ENCODE measurements around the gene KLHDC10. TPM values are rescaled to one million over a fixed set of nuclear protein-coding genes. Genes with fewer than 3 reads are reported as not detected.

KLHDC10 gene
- total and polyA plus RNA-seq, 2 donors (not counting 1 experiment from before 2014, with no cell fraction given): 7.1 to 25.7 TPM

- no peak overlapping the region for H3K4me3 ChIP-seq (ENCODE audit: control extremely low read depth in 1 of 5, extremely low read depth in 1 of 5, insufficient read depth in 1 of 5, low read depth in 2 of 5, low read length in 4 of 5)
- H3K9me3 ChIP-seq (ENCODE audit: control extremely low read depth in 1 of 3, control insufficient read depth in 2 of 3, insufficient read depth in 1 of 3, low read length in 2 of 3): peaks cover 0 to 22% (median 7%) of the 10 kb centered on the region in 3 donors
- H3K4me1 ChIP-seq (ENCODE audit: control insufficient read depth in 2 of 2, insufficient read depth in 2 of 2, low read length in 2 of 2): peaks cover 33 to 67% of the 10 kb centered on the region in 2 donors
- no peaks in the 10 kb centered on the region for H3K36me3 ChIP-seq (replicated peaks in 1 of 2; ENCODE audit: control extremely low read depth in 1 of 2, control insufficient read depth in 1 of 2, extremely low read depth in 1 of 2, insufficient read depth in 2 of 2, low read length in 1 of 2)
- peaks cover 2% of the 10 kb centered on the region for H3K79me2 ChIP-seq (ENCODE audit: control insufficient read depth, insufficient read depth, low read length)
- H3K27me3 Mint-ChIP-seq: no peaks in the 10 kb centered on the region
- intact Hi-C loops (cut with micrococcal nuclease): no loop called here
- no peak for ATAC-seq (ENCODE audit: low read depth)
- H3K27ac ChIP-seq (ENCODE audit: low read length in 2 of 2): peak overlapping the region in 1 of 2 donors; percentile 3
- no peak overlapping the region for H3K27ac Mint-ChIP-seq
- H3K4me2 ChIP-seq (replicated peaks; ENCODE audit: low read depth, low read length, poor library complexity, severe bottlenecking): no peak overlapping the region
- 94% methylated on average over 2 of the region's 9 CpGs for WGBS (ENCODE audit: insufficient coverage)
- H3K27me3 ChIP-seq (replicated peaks in 1 of 4; ENCODE audit: control extremely low read depth in 1 of 4, control insufficient read depth in 3 of 4, insufficient read depth in 4 of 4, low read length in 3 of 4): no peaks in the 10 kb centered on the region
- TF ChIP-seq, protein P1, sequence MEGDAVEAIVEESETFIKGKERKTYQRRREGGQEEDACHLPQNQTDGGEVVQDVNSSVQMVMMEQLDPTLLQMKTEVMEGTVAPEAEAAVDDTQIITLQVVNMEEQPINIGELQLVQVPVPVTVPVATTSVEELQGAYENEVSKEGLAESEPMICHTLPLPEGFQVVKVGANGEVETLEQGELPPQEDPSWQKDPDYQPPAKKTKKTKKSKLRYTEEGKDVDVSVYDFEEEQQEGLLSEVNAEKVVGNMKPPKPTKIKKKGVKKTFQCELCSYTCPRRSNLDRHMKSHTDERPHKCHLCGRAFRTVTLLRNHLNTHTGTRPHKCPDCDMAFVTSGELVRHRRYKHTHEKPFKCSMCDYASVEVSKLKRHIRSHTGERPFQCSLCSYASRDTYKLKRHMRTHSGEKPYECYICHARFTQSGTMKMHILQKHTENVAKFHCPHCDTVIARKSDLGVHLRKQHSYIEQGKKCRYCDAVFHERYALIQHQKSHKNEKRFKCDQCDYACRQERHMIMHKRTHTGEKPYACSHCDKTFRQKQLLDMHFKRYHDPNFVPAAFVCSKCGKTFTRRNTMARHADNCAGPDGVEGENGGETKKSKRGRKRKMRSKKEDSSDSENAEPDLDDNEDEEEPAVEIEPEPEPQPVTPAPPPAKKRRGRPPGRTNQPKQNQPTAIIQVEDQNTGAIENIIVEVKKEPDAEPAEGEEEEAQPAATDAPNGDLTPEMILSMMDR (IDR thresholded peaks at IDR 0.05): no peak
- no peak for TF ChIP-seq EZH2 (IDR thresholded peaks at IDR 0.05; ENCODE audit: borderline replicate concordance, insufficient read depth, low read depth, low read length, poor library complexity, severe bottlenecking)
- H4K20me1 ChIP-seq (ENCODE audit: control insufficient read depth, insufficient read depth, low read length, poor library complexity, severe bottlenecking): no peaks in the 10 kb centered on the region
- H3K4me3 Mint-ChIP-seq: no peak overlapping the region
- ChIA-PET CTCF (interaction anchor here (0.7 kb wide), 1 partner anchor 40 kb away, joined by 3 read pairs; no protein-coding TSS in a partner anchor), POLR2A (interaction anchor here (1.5 kb wide), 1 partner anchor 58 kb away, joined by 3 read pairs; the partner anchor contains the start of gene TMEM209)
- peaks cover 63% of the 10 kb centered on the region for H3K4me1 Mint-ChIP-seq
- no peak for DNase-seq
- H2AFZ ChIP-seq (ENCODE audit: insufficient read depth, low read depth, low read length, poor library complexity, severe bottlenecking): no peak overlapping the region
- H3K9ac ChIP-seq (ENCODE audit: low read length): no peak overlapping the region
- no peaks in the 10 kb centered on the region for H3K9me3 Mint-ChIP-seq (ENCODE audit: insufficient read depth)
Observed at GRCh38 chr7:130146693-130147405, 76.5 kb downstream of the KLHDC10 start.

GRCh38 chr7:130147710-130148325 lies 77.5 kb downstream of the KLHDC10 start:
- Histone ChIP-seq H3K9me3 (ENCODE audit: control extremely low read depth in 1 of 3, control insufficient read depth in 2 of 3, insufficient read depth in 1 of 3, low read length in 2 of 3) (peaks cover 0 to 22% (median 7%) of the 10 kb centered on the region in 3 donors), H3K79me2 (ENCODE audit: control insufficient read depth, insufficient read depth, low read length) (peaks cover 7% of the 10 kb centered on the region), H4K20me1 (ENCODE audit: control insufficient read depth, insufficient read depth, low read length, poor library complexity, severe bottlenecking) (no peaks in the 10 kb centered on the region), H3K36me3 (replicated peaks in 1 of 2; ENCODE audit: control extremely low read depth in 1 of 2, control insufficient read depth in 1 of 2, extremely low read depth in 1 of 2, insufficient read depth in 2 of 2, low read length in 1 of 2) (no peaks in the 10 kb centered on the region), H2AFZ (ENCODE audit: insufficient read depth, low read depth, low read length, poor library complexity, severe bottlenecking) (no peak overlapping the region), H3K27ac (ENCODE audit: low read length in 2 of 2) (no peak overlapping the region), H3K27me3 (replicated peaks in 1 of 4; ENCODE audit: control extremely low read depth in 1 of 4, control insufficient read depth in 3 of 4, insufficient read depth in 4 of 4, low read length in 3 of 4) (no peaks in the 10 kb centered on the region), H3K4me1 (ENCODE audit: control insufficient read depth in 2 of 2, insufficient read depth in 2 of 2, low read length in 2 of 2) (peaks cover 33 to 67% of the 10 kb centered on the region in 2 donors), H3K9ac (ENCODE audit: low read length) (no peak overlapping the region), H3K4me2 (replicated peaks; ENCODE audit: low read depth, low read length, poor library complexity, severe bottlenecking) (no peak overlapping the region), H3K4me3 (ENCODE audit: control extremely low read depth in 1 of 5, extremely low read depth in 1 of 5, insufficient read depth in 1 of 5, low read depth in 2 of 5, low read length in 4 of 5) (no peak overlapping the region)
- ChIA-PET CTCF (interaction anchor here (0.7 kb wide), 1 partner anchor 39 kb away, joined by 3 read pairs; no protein-coding TSS in a partner anchor), POLR2A (no interaction called here)
- WGBS (ENCODE audit: insufficient coverage): 57% methylated on average over 13 of the region's 14 CpGs
- ATAC-seq (ENCODE audit: low read depth) (no peak), DNase-seq (peak; percentile 15)
- Mint-ChIP-seq H3K4me1 (peaks cover 55% of the 10 kb centered on the region), H3K9me3 (ENCODE audit: insufficient read depth) (no peaks in the 10 kb centered on the region), H3K4me3 (no peak overlapping the region), H3K27ac (peak overlapping the region; percentile 95), H3K27me3 (no peaks in the 10 kb centered on the region)
- intact Hi-C loops (cut with micrococcal nuclease): no loop called here
- no peak for TF ChIP-seq EZH2 (IDR thresholded peaks at IDR 0.05; ENCODE audit: borderline replicate concordance, insufficient read depth, low read depth, low read length, poor library complexity, severe bottlenecking)

All from B cell (primary cell).